NCI-H1092 treated with DMSO at 0.1 percent for 48 hours (cell line): ENCODE measurements around the gene SSX2IP.

Experiments used
- DNase-seq: peaks from one replicate; lab custom pipeline; 2025; lab: John Stamatoyannopoulos, UW

Gene SSX2IP

DNA sequence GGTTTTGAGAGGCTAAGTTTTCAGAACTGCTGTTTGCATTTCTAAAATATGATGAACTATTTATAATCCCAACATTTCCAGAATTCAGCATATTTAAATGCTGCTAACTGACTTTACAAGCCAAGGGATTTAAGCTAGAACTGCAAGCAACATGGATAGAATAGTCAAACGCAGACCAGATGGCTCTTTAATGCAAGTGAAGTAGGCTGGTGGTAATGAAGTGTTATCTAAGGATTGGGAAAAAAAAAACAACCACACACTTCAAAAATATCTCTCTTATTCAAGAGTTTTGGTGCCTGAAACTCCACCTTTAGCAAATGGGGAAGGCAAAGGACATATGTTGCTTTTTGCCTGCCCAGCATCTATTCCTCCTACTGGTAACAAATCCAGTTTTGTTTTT, 20.9 kb upstream of the SSX2IP start:
- DNase-seq: no peak

GRCh38 chr1:84709131-84709530, 18.9 kb upstream of the SSX2IP start:
- DNase-seq: no peak

DNA sequence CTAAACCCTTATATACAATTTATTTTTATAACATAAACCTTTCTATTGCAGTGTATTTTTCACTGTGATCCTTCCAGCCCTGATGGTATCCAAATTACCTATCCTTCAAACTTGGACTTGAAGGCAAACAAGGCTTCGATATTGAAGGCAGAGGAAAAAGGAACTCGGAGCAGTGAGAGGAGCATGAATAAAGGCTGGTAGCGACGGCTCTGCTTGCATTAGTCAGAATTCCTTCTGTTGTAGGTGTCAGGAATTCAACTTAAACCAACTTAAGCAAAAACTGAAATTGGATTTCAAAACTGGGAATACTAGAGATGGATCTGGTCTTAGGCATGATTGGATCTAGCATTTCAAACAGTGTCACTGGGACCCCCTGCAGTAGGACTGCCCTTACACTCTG, 17.8 kb upstream of the SSX2IP start:
- no peak for DNase-seq

DNA sequence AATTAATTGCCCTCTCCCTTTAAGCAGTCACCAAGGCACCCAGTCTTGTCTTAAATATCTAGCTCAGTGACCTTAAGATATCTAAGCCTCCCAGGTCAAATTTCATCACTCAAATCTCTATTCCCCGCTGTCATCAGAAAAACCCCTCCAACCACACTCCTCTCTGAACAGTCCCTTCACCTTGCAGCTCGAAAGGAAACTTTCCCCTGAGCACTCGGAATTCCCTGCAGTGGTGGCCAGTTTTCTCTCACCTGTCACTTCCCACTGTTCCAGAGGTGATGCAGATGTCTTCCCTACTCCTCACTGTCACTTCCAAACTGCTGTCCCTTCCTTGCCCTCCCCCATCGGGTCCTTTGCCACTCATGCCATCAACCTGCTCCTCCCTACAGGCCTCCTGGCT, 15.3 kb upstream of the SSX2IP start:
- DNase-seq: no peak

DNA sequence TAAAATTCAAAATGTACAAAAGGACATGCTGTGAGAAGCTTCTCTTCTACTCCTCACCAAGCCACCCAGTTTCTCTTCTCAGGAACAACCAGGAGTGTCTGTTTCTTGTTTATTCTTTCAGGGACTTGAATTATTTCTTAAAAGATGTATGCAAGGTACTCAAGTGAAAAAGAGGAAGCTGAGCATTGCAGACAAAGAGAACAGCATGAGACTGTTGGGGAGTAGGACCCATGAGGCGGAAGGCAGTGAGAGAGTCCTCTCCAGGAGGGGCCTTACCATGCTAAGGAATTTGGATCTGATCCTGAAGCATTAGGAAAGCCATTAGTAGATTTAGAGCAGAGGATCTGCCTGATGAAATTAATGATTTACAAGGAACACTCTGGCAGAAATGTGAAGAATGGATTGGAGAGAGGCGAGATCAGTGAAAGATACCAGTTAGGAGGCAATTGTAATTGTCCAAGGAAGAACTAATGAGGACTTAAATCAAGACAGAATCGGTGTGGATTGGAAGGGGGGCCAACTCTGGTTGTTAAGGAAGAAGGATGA, 14.7 kb upstream of the SSX2IP start:
- no peak for DNase-seq

DNA sequence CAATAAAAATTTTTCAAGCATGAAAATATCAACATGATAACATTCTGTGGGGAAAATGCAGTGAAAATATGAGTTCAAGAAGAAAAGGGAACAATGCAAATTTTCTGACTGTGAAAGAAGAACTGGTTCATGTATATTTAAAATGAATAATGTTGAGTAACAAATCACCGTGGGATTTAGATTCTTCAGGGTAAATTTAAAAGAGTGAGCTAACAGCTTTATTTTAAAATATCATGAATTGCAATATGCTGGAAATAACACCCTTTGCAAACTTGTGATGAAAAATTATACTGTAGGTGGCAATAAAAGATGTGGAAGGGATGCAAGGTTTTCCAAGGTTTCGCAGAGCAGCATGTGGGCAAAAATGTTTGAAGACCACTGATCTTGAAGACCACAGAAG, 13.2 kb upstream of the SSX2IP start:
- no peak for DNase-seq

- no peak for DNase-seq
These were observed 11.9 kb upstream of the SSX2IP start for GRCh38 chr1:84702143-84702542.

GRCh38 chr1:84701376-84701775, 11.1 kb upstream of the SSX2IP start:
- DNase-seq: no peak

- DNase-seq: no peak
These were observed 9.8 kb upstream of the SSX2IP start for GRCh38 chr1:84700070-84700469.

DNA sequence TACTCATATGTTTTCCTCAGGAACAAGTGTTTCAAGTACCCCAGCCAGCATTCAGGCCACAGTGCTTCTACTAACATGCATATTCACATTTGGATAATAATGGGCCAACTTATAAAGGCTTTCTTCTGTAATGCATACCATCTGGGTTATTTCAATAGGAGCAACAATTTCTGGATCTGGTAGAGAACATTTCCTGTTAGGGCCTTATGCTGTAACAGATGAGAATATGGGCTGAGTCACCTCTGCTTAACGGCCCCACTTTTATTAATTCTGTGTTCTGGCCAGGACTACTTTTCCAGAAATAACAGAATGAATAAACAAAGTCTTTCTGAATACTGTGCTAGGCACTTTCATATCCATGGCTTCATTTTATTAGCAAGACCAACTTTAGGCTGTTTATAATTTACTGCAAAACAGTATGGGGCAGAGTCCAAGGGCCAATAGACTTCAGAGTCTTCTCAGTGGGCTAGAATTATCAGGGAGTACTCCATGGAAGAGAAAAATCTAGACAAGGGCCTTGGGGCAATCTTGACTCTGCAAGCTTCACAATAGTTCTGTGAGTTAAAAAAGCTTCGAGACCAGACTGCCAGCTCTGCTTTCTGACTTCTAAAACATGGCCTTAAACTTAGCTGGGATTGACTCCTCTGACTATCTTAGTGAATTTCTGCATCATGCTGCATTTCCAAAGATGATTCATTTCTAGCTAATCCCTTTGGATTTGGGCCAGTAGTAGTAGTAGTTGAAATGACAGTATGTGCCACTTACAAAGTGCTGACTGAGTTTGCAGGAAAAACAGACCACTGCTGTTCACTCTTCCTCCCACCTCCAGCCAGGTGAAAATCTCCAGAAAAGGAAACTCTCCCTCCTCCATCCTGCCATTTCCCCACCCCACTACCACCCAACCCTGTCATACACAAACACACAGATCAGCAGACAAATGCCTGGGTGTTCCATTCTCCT, 8.2 kb upstream of the SSX2IP start:
- no peak for DNase-seq

DNA sequence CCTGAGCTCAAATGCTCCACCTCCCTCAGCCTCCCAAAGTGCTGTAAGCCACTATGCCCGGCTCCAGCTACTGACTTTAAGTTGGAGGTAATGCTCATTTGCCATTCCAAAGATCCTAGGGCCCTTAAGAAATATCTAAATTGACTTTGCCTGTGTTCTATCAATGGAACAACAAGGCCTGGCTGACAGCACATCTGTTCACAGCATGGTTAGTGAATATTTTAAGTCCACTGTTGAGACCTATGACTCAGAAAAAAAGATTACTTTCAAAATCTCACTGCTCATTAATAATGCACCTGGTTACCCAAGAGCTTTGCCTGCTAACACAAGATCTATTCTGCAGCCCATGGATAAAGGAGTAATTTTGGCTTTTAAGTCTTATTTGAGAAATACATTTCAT, 3.5 kb upstream of the SSX2IP start:
- DNase-seq: no peak

DNA sequence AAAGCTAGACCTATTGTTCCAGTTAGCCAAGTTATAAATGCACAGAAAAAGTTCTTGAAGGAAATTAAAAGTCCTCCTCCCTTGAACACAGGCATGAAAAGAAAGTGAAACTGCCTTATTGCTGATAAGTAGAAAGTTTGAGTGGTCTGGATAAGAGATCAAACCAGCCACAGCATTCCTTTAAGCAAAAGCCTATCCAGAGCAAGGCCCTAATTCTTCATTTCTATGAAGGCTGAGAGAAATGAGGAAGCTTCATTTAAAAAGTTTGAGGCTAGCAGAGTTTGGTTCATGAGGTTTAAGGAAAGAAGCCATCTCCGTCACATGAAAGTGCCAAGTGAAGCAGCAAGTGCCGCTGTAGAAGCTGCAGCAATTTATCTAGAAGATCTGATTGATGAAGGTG, 2.7 kb upstream of the SSX2IP start:
- DNase-seq: no peak

GRCh38 chr1:84692391-84692790, 2.1 kb upstream of the SSX2IP start:
- DNase-seq: no peak

- DNase-seq: no peak
These were observed 992 bp upstream of the SSX2IP start for GRCh38 chr1:84691122-84691783.

DNA sequence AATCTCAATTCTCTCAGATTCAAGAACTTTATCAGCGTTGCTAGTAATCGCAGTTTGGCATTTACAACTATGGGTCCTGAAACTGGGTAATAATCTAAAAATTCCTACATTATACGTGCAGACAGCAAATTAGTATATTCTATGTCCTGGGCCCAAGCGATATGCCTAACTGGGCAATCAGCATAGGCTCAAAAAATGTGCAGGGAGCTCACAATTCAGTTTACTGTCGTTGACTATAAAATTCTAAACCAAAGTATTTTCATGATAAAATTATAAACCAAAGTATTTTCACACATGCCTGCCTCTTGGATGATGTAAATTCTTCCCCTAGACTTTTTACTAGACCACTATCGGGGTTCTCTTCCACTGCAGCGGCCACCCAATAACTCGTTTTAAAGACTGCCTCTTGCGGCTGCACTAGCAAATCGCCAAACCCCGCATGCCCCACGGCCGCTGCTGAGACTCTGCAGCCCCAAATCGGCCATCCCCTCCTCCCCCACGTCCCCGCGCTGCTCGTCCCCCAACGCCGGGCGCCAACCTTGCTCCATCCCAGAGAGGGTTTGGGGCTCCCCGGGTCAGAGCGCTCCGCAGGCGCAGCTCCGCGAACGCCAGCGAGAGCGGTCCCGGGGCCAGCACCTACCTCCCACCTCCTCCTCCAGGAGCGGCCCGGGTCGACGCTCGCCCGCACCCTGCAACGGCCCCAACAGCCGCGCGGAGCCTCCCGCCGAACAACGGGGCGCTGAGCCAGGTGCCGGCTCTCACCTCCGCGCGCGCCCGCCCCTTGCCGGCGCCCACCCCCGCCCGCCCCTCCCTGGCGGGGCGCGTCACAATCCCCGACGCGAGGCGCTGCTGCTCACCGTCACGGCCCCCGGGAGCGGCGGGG, 506 bp downstream of the SSX2IP start:
- DNase-seq: peak; percentile 92

DNA sequence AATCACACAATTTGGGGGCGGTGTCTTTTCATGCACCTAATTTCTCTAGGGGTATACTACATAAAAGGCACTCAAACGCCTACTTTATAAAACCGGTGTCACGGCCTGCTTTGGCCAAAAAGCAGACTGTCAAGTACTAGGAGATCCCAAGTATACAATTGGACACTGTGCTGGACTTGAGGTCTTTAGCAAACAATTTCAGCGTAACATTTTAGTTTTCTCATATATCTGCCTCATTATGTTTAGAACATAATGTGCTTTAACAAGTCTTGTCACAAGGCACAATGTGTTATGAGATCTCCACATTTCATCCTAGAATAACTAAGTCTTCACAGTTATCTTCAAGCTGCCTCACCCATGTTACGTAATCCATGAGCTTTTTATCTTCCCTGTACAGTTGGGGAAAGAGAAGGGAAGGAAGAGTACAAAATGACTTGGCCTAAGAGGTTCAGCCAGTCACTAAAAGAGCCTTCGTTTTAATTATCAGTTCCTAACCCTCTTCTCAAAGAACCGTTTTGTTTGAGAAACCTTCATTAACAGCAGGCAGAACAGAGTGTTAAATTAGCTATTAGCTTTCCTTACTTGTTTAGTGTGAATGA, 1.7 kb downstream of the SSX2IP start:
- no peak for DNase-seq

DNA sequence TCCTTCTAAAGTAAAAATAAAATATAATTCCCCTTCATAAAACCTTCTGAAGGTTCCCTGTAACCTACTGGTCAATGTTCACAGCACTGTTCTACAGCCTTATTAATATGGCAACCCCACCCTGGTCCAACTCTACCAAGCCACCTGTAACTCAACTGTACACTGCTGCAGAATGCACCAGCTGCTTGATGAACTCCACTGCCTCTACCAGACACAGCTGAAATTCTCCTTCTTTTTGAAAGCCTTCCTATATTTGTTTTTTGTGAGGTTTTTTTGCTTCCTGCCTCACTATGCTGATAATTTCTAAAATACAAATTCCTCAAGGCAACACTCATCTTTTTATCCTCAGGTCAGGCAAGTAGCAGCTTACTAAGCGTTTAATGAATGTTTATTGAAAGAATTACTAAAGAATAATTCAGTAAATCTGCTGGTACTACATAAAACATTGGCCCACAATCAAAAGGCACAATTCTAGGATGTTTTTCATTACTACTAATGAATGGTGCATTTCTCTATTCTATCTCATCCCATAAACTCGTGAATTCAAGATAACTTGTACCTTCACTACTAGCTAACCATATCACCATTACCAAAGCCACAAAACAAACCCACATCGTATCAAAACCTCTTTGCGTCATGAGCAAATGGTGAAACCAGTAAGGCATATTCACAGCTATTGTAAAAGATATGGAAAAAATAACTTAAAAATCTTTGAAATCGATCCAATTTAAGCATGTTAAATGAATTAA, 2.4 kb downstream of the SSX2IP start:
- no peak for DNase-seq

GRCh38 chr1:84686223-84686622, 4.0 kb downstream of the SSX2IP start:
- no peak for DNase-seq

DNA sequence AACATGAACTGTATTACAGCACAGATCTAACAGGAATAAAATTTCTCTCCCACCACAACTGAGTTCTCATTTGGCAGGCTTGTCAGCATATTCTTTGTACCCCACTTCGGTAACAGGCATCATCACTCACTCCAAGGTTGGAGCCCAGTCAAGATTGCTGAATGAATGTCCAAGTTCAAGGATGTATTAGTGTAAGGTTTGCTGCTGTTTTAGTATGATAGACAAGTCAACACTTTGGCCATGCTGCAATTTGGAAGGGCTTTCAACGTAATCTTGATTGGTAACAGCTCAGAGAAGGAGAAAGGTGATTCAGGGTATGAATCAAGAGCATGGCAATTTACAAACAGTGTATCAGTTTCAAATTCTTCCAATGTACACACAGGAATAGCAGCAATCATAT, 6.8 kb downstream of the SSX2IP start:
- no peak for DNase-seq

DNA sequence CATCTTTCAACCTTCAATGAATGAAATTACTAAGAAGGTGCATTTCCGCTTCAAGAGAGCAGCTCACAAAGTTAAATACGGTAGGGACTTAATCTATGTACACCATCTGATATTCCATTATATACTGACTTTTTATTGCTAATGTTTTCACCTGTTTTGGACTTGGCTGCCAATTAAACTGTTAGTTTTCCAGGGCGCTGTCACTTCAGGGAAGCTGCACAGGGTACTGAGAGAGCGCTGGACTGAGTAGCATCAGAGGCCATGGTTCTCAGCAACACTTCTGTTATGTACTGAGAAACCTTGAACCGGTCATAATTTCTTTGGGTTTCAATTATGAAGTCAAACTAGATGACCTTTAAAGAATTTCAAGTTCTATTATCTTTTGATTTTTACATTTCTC, 8.2 kb downstream of the SSX2IP start:
- DNase-seq: no peak
